ENCODE measurements around the gene NDUFA11.

NDUFA11 gene

GRCh38 chr19:5903624-5904351 lies at the start of gene NDUFA11:
Gene NDUFA11, minus strand, starts transcription at chr19:5903790. Its CDS starts 82 bp downstream, at chr19:5903708.
- peak; percentile 92 to 96 for DNase-seq

GRCh38 chr19:5953030-5953589 lies 49.5 kb upstream of the NDUFA11 start:
- DNase-seq: no peak

DNA sequence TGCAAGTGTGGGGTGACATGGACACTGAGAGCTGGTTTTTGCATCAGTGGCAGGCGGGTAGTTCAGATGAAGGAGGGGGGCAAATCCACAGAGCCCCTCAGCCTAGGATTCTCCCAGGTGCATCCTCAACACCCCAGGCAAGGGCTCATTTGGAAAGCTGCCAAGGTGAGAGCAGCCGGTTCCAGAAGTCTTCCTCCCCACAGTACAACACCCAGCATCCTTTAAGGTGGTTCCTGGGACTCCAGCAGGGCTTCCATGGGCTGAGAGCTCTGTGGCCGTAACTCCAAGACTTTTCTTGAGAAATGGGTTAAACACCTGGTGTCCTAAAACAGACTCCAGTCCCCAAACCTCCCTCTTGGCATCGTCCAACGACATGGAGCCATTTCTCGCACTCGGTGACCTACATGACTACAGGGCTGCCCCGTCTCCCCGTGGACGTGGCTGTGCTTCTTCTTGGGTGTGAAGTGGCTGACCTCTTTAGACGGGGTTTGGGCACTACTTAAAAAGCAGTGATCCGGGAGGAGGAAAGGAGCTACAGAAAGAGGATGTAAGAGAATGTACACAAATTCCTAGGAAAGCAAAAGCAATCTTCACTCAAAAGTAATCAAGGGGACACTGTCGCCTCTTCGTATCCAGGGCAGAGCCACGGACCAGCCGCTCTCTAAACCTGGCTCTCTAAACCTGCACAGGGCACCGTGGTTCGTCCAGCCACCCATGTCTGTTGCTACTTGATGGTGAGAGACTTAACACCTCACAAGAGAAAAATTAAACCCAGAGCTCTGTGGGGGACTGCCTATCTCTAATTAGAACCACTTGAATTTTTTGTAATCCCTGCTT lies 48.8 kb upstream of the NDUFA11 start:
- no peak for DNase-seq

- DNase-seq: no peak
Measured at GRCh38 chr19:5951338-5951861, 47.8 kb upstream of the NDUFA11 start.

- DNase-seq: no peak
Measured at GRCh38 chr19:5950741-5951140, 47.2 kb upstream of the NDUFA11 start.

DNA sequence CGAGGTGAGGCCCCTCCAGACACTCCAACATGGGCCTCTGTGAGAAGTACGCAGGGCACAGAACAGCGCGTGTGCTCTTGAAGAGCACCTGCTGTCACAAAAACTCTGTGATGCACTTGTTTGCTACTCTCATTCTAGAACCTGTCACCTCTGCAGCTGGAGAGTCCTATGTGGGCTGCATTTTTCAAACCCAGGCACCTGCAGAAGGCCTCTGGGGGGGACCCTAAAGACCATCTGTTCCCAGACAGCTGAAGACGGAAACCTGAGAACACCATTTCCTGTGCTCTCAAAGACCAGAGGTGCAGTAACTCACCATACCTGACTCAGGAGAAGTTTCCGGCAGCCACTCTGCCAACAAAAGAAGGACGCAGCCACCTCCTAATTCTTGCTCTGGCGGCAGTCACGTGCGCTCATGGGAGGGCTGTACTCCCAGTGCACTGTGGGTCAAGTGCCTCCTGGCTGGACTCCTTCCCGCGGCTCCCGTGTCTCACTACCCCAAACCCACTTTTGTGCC lies 46.3 kb upstream of the NDUFA11 start:
- no peak for DNase-seq

GRCh38 chr19:5948752-5949564 lies 45.4 kb upstream of the NDUFA11 start:
- DNase-seq: no peak

GRCh38 chr19:5947435-5947834 lies 43.8 kb upstream of the NDUFA11 start:
- no peak for DNase-seq

- DNase-seq: no peak
Measured at GRCh38 chr19:5943623-5944022, 40.0 kb upstream of the NDUFA11 start.

DNA sequence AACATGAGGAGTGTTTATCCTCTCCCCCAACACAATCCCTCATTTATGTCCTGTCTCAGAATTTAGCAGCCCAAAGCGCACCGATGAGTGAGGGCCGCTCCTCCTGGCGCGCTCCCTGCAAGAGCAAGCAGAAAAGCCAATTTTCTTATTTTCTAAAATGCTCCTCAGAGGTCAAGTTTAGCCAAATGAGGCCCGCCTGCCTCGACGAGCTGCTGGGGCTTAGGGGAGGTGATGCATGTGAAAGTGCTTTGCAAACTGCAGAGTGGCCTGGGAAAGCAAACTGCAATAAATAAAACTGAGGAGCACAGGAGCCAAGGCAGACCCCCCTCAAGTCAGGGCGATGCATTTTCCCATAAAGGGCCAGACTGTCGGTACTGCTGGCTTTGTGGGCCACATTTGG lies 39.5 kb upstream of the NDUFA11 start:
- no peak for DNase-seq

DNA sequence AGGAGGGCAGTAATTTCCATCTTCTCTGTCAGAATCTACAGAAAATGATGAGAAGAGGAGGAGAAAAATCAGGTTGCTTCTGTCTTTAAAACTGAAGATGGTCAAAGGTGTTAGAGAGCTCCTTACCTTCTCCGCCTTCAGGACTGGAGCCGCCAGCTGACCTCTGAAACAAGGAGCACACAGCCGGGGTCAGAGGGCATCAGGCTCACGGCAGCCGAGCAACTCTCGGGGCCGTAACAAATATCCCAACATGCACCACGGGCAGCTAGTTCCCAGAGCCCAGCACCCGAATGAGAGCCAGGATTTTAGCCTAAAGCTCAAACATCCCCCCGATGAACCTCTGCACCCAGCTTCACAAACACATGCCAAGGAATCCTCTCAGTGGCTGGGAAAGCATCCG lies 38.1 kb upstream of the NDUFA11 start:
- DNase-seq: no peak

DNA sequence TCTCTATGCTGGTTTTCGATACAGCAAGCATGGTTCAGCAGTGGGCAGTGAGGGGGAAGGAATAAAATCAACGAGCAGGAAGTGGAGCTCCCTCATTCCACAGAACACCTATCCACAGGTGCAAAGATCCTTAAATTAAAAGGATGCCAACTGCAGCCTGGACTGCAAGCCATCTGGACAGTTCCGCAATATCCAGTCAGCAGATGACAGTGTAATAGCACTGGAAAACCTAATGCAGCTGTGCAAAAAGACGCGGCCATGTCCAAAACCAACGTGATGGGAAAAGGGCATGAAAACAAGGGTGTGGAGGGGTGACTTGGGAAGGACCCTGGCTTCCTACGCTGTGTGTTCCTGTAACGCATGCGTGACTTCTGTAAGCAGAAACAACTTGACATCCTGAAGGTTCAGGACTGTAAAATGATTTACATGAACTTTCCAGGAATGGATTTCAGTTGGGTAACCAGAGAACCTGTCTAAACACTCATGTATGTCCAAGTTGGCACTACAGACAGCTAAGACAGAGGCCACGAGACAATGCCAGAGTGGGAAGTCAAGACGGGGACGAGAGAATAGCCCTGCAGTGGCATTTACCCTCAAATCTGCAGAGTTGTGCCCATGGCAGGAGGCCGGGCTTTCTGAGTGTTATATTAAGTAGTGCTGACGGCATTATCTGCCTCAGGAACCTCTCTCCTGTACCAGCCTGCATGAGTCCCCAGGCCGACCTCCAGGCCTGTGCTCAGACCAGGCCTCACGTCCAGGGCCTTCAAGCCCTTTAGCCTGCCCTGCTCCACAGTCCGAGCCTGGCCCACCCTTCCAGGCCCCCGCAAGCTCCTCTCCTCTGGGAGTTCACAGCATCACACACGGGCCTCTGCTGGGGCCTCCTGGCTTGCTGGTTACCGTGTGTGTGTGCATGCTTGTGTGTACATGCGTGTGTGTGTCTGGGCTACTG lies 36.9 kb upstream of the NDUFA11 start:
- no peak for DNase-seq

GRCh38 chr19:5937550-5937949 lies 34.0 kb upstream of the NDUFA11 start:
- DNase-seq: no peak

DNA sequence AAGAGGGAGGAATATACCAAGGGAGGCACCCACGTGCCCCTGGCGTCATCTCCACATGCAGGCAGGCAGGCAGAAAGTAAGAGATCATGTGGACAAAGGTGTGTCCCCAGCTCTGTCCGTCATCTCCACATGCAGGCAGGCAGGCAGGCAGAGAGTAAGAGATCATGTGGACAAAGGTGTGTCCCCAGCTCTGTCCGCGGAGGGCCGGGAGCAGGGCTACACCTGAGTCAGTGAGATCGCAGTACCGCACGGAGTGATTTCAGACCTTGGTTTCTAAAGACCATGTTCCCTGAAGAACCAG lies 32.7 kb upstream of the NDUFA11 start:
- no peak for DNase-seq

DNA sequence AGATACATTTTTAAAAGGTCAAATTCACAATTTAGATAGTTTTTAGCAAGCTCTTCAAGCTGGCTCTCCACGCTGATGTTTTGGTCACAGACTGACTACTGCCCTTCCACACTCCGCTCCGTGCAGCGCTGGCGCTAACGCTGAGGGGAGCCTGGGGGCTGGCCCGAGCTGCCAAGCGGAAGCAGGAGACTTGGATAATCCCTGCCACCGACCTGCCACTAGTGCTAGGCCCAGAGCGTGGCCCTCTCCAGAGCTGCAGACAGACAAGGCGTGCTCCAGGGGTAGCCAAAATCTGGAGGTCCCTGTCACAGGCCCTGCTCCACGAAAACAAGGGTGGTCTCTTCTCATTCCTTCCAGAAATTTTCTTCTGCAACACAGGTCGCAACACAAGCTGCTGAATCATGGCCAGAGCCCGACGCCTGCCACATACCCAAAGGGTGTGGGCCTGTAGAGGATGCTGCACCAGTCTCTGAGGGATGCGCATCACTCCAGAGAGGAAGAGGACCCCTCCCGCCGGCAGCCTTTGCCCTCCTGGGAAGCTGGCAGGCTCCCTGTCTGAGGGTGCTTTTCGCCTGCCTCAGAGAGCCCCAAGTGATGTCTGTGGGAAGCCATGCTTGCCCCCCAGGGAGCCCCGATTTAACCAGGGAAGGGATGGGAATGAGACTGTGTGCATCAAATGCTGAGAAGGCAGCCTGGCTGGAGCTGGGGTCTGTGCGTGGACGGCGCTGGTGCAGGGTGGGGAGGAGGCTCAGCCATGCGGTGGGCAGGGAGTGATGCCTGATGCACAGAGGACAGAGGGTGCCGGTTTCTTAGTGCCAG lies 32.1 kb upstream of the NDUFA11 start:
- DNase-seq: no peak

DNA sequence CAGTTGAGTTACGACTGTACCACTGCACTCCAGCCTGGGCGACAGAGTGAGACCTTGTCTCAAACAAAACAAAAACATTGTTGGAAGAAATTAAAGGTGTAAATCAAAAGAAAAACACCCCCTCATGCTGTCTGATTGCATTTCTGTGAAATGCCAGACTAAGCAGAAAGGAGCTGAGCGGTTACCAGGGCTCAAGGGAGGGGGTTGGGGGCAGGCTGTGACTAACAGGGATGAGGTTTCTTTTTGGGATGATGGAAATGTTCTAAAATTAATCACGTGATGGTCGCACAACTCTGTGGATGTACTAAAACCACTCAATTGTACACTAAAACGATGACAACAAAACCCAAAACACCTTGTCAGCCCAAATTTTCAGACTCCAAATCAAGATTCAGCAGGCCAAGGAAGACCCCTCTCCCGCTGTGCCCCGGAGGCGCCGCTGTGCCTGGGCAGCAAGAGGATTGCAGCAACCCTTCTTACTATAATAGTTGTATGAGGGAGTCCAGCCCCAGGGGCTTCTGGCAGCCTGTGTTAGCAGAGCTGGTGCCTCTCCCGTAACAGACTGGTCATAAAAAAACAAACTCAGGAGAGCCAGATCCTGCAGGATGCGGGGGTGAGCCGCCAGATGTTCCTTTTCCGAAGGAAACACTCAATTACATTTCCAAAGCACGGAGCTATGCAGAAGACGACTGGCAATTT lies 31.3 kb upstream of the NDUFA11 start:
- no peak for DNase-seq

- DNase-seq: no peak
Measured at GRCh38 chr19:5934069-5934401, 30.4 kb upstream of the NDUFA11 start.

GRCh38 chr19:5933391-5934068 lies 29.9 kb upstream of the NDUFA11 start:
- no peak for DNase-seq

GRCh38 chr19:5932609-5933262 lies 29.1 kb upstream of the NDUFA11 start:
- no peak for DNase-seq
